HG02588 (cell line): Measurements from ENCODE around the gene MTR.

Source experiments
- ATAC-seq: cut with Tn5 transposase; IDR thresholded peaks from one replicate; pipeline ENCODE4 v1.9.1; 2021; ENCODE audit warnings: mild to moderate bottlenecking, moderate library complexity; ENCODE audit not compliant: unreplicated experiment

MTR gene

GRCh38 chr1:236862219-236862591, 67.1 kb downstream of the MTR start:
- ATAC-seq: no peak

- no peak for ATAC-seq
Measured at GRCh38 chr1:236862615-236863211, 67.6 kb downstream of the MTR start.

- no peak for ATAC-seq
Measured at GRCh38 chr1:236864211-236864610, 69.1 kb downstream of the MTR start.

- ATAC-seq: no peak
Measured at GRCh38 chr1:236864996-236865817, 70.1 kb downstream of the MTR start.

- no peak for ATAC-seq
Measured at GRCh38 chr1:236865818-236866155, 70.7 kb downstream of the MTR start.

GRCh38 chr1:236868625-236869467, 73.8 kb downstream of the MTR start:
- peak; percentile 73 for ATAC-seq

GRCh38 chr1:236869911-236870310, 74.8 kb downstream of the MTR start:
- ATAC-seq: no peak

GRCh38 chr1:236870721-236871120, 75.6 kb downstream of the MTR start:
- no peak for ATAC-seq

- ATAC-seq: no peak
Measured at GRCh38 chr1:236872075-236872666, 77.1 kb downstream of the MTR start.

GRCh38 chr1:236875975-236876374, 80.9 kb downstream of the MTR start:
- no peak for ATAC-seq

GRCh38 chr1:236877661-236878060, 82.6 kb downstream of the MTR start:
- no peak for ATAC-seq

GRCh38 chr1:236880209-236880608, 85.1 kb downstream of the MTR start:
- no peak for ATAC-seq

- ATAC-seq: no peak
Measured at GRCh38 chr1:236882678-236883077, 87.6 kb downstream of the MTR start.

- ATAC-seq: no peak
Measured at GRCh38 chr1:236886199-236886598, 91.1 kb downstream of the MTR start.

GRCh38 chr1:236887081-236887480, 92.0 kb downstream of the MTR start:
- ATAC-seq: no peak

GRCh38 chr1:236888126-236888525, 93.0 kb downstream of the MTR start:
- no peak for ATAC-seq

GRCh38 chr1:236888903-236889302, 93.8 kb downstream of the MTR start:
- no peak for ATAC-seq

GRCh38 chr1:236890152-236891056, 95.3 kb downstream of the MTR start:
- no peak for ATAC-seq

- ATAC-seq: no peak
Measured at GRCh38 chr1:236893626-236894545, 98.8 kb downstream of the MTR start.
